Ammon's horn (tissue), 1 donor: ENCODE results near the gene MS4A18.
"Not testable (repeated sequence)": the region's sequence is repeated elsewhere in the genome, so short reads cannot be mapped to it uniquely, and the experiment has no call there.

Experiments used
- DNase-seq: peaks from one replicate; pipeline ENCODE4 v3.0.0-alpha.2; 2016; ENCODE audit warnings: low spot score

Gene MS4A18

GRCh38 chr11:60739114-60739513, 14.6 kb downstream of the MS4A18 start:
- DNase-seq, result no peak

GRCh38 chr11:60740573-60740972, 16.1 kb downstream of the MS4A18 start:
- DNase-seq, result no peak

GRCh38 chr11:60741421-60741820, 16.9 kb downstream of the MS4A18 start:
- no peak for DNase-seq

- no peak for DNase-seq
Measured at GRCh38 chr11:60743058-60743457, 18.5 kb downstream of the MS4A18 start.

- no peak for DNase-seq
Measured at GRCh38 chr11:60744114-60744513, 19.6 kb downstream of the MS4A18 start.

GRCh38 chr11:60747359-60747873, 22.9 kb downstream of the MS4A18 start:
- no peak for DNase-seq

- DNase-seq, result no peak
Measured at GRCh38 chr11:60748225-60748624, 23.7 kb downstream of the MS4A18 start.

GRCh38 chr11:60748821-60749220, 24.3 kb downstream of the MS4A18 start:
- DNase-seq, result no peak

- no peak for DNase-seq
Measured at GRCh38 chr11:60750911-60751310, 26.4 kb downstream of the MS4A18 start.

GRCh38 chr11:60753309-60753708, 28.8 kb downstream of the MS4A18 start:
- DNase-seq, result no peak

- no peak for DNase-seq
Measured at GRCh38 chr11:60754887-60755286, 30.4 kb downstream of the MS4A18 start.

GRCh38 chr11:60756307-60757032, 31.9 kb downstream of the MS4A18 start, which contains the start of gene MS4A15:
MS4A15 (plus strand) TSS chr11:60756867; CDS start chr11:60763734, 6,867 bp downstream.
- no peak for DNase-seq

- no peak for DNase-seq
Measured at GRCh38 chr11:60757231-60757800, 32.8 kb downstream of the MS4A18 start.

GRCh38 chr11:60758671-60759070, 34.2 kb downstream of the MS4A18 start:
- not testable (repeated sequence) for DNase-seq

- DNase-seq, result peak; percentile 23
Measured at GRCh38 chr11:60759438-60760225, 35.1 kb downstream of the MS4A18 start.

- DNase-seq, result no peak
Measured at GRCh38 chr11:60761436-60762190, 37.1 kb downstream of the MS4A18 start.

GRCh38 chr11:60762851-60763691, 38.6 kb downstream of the MS4A18 start:
- no peak for DNase-seq

GRCh38 chr11:60763692-60764369, 39.3 kb downstream of the MS4A18 start:
- no peak for DNase-seq

- DNase-seq, result no peak
Measured at GRCh38 chr11:60764879-60765278, 40.4 kb downstream of the MS4A18 start.

GRCh38 chr11:60765355-60765754, 40.8 kb downstream of the MS4A18 start:
- DNase-seq, result no peak
